Limb (tissue), 2 donors: ENCODE measurements around the gene NEDD9.

Experiments
- DNase-seq, 2 donors: peaks; one replicate each; pipeline ENCODE4 v3.0.0-alpha.2; 2016; ENCODE audit errors: extremely low spot score in 2 of 2

NEDD9 gene

GRCh38 chr6:11218538-11219399 is 13.7 kb downstream of the NEDD9 start:
- no peak for DNase-seq

- DNase-seq: no peak
Observed at GRCh38 chr6:11218102-11218442, 14.4 kb downstream of the NEDD9 start.

GRCh38 chr6:11217360-11218101 is 14.9 kb downstream of the NEDD9 start:
- no peak for DNase-seq

GRCh38 chr6:11215773-11216172 is 16.7 kb downstream of the NEDD9 start:
- DNase-seq: no peak

- DNase-seq: no peak
Observed at GRCh38 chr6:11214901-11215300, 17.6 kb downstream of the NEDD9 start.

- DNase-seq: peak in 1 of 2 donors; percentile 66
Observed at GRCh38 chr6:11214084-11214833, 18.2 kb downstream of the NEDD9 start.

GRCh38 chr6:11213422-11214021 is 18.9 kb downstream of the NEDD9 start:
- peak in 1 of 2 donors; percentile 76 for DNase-seq

GRCh38 chr6:11212664-11213063 is 19.8 kb downstream of the NEDD9 start:
- DNase-seq: no peak

- DNase-seq: no peak
Observed at GRCh38 chr6:11211254-11211653, 21.2 kb downstream of the NEDD9 start.

- DNase-seq: no peak
Observed at GRCh38 chr6:11210386-11211138, 21.9 kb downstream of the NEDD9 start.

GRCh38 chr6:11209906-11210305 is 22.6 kb downstream of the NEDD9 start:
- DNase-seq: no peak

- no peak for DNase-seq
Observed at GRCh38 chr6:11209369-11209768, 23.1 kb downstream of the NEDD9 start.

GRCh38 chr6:11208854-11209253 is 23.6 kb downstream of the NEDD9 start:
- DNase-seq: no peak

GRCh38 chr6:11208267-11208666 is 24.2 kb downstream of the NEDD9 start:
- DNase-seq: no peak

GRCh38 chr6:11207199-11207968 is 25.1 kb downstream of the NEDD9 start:
- DNase-seq: no peak

- no peak for DNase-seq
Observed at GRCh38 chr6:11206576-11206975, 25.9 kb downstream of the NEDD9 start.

- DNase-seq: no peak
Observed at GRCh38 chr6:11204794-11205366, 27.6 kb downstream of the NEDD9 start.

GRCh38 chr6:11204005-11204399 is 28.5 kb downstream of the NEDD9 start:
- no peak for DNase-seq

- DNase-seq: no peak
Observed at GRCh38 chr6:11203306-11204004, 29.0 kb downstream of the NEDD9 start.
